ENCODE data around the gene AGBL5. TPM values are rescaled to one million over a fixed set of nuclear protein-coding genes. Genes with fewer than 3 reads are reported as not detected.

Gene AGBL5
- total and polyA plus RNA-seq, 2 of the 13 experiments (the other 11 are each of a cell fraction or from before 2014, with no cell fraction given): 55.9 to 73.3 TPM

DNA sequence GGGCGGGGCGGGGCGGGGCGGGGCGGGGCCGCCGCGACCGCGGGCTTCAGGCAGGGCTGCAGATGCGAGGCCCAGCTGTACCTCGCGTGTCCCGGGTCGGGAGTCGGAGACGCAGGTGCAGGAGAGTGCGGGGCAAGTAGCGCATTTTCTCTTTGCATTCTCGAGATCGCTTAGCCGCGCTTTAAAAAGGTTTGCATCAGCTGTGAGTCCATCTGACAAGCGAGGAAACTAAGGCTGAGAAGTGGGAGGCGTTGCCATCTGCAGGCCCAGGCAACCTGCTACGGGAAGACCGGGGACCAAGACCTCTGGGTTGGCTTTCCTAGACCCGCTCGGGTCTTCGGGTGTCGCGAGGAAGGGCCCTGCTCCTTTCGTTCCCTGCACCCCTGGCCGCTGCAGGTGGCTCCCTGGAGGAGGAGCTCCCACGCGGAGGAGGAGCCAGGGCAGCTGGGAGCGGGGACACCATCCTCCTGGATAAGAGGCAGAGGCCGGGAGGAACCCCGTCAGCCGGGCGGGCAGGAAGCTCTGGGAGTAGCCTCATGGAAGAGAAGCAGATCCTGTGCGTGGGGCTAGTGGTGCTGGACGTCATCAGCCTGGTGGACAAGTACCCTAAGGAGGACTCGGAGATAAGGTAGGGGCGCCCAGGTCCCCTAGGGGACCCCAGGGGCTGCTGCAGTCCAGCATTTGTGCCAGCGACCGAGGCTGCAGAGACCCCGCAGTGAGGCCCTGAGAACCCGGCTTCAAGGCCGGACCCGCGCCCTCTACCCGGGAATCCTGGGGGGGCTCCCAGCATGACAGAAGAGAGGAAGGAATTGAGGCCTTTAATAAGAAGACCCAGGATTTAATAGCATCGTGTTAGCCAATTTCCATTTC, 35.5 kb downstream of the AGBL5 start, which contains the start of gene KHK (continued):
- TF ChIP-seq, protein P1, sequence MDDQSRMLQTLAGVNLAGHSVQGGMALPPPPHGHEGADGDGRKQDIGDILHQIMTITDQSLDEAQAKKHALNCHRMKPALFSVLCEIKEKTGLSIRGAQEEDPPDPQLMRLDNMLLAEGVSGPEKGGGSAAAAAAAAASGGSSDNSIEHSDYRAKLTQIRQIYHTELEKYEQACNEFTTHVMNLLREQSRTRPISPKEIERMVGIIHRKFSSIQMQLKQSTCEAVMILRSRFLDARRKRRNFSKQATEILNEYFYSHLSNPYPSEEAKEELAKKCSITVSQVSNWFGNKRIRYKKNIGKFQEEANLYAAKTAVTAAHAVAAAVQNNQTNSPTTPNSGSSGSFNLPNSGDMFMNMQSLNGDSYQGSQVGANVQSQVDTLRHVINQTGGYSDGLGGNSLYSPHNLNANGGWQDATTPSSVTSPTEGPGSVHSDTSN (CRISPR knock-in tag; IDR thresholded peaks at IDR 0.05; ENCODE audit: borderline replicate concordance): peak; percentile 51; the same call in 1 of the 2 replicates
- no peak for TF ChIP-seq ZNF777 (CRISPR knock-in tag; IDR thresholded peaks at IDR 0.05)
- TF ChIP-seq, protein P2, sequence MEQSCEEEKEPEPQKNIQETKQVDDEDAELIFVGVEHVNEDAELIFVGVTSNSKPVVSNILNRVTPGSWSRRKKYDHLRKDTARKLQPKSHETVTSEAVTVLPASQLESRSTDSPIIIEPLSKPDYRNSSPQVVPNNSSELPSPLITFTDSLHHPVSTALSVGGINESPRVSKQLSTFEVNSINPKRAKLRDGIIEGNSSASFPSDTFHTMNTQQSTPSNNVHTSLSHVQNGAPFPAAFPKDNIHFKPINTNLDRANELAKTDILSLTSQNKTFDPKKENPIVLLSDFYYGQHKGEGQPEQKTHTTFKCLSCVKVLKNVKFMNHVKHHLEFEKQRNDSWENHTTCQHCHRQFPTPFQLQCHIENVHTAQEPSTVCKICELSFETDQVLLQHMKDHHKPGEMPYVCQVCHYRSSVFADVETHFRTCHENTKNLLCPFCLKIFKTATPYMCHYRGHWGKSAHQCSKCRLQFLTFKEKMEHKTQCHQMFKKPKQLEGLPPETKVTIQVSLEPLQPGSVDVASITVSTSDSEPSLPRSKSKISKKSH (CRISPR knock-in tag; IDR thresholded peaks at IDR 0.05; ENCODE audit: borderline replicate concordance): peak; percentile 77; the same call in 1 of the 2 replicates
- TF ChIP-seq ZNF501 (CRISPR knock-in tag; IDR thresholded peaks at IDR 0.05): peak; percentile 72; the same call in 1 of the 2 replicates
- TF ChIP-seq HNF1B (CRISPR knock-in tag; IDR thresholded peaks at IDR 0.05): peak; percentile 19; the same call in 1 of the 2 replicates
- peak; percentile 67 for TF ChIP-seq MYC (CRISPR knock-in tag; IDR thresholded peaks at IDR 0.05; ENCODE audit: borderline replicate concordance)
- peak; percentile 87; the same call in 1 of the 2 replicates for TF ChIP-seq EED (CRISPR knock-in tag; IDR thresholded peaks at IDR 0.05)
- TF ChIP-seq ZNF207 (IDR thresholded peaks at IDR 0.05; ENCODE audit: borderline replicate concordance): no peak
- TF ChIP-seq KIAA2018 (CRISPR knock-in tag; IDR thresholded peaks at IDR 0.05; ENCODE audit: borderline replicate concordance): no peak
- TF ChIP-seq, protein P3, sequence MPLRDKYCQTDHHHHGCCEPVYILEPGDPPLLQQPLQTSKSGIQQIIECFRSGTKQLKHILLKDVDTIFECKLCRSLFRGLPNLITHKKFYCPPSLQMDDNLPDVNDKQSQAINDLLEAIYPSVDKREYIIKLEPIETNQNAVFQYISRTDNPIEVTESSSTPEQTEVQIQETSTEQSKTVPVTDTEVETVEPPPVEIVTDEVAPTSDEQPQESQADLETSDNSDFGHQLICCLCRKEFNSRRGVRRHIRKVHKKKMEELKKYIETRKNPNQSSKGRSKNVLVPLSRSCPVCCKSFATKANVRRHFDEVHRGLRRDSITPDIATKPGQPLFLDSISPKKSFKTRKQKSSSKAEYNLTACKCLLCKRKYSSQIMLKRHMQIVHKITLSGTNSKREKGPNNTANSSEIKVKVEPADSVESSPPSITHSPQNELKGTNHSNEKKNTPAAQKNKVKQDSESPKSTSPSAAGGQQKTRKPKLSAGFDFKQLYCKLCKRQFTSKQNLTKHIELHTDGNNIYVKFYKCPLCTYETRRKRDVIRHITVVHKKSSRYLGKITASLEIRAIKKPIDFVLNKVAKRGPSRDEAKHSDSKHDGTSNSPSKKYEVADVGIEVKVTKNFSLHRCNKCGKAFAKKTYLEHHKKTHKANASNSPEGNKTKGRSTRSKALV (CRISPR knock-in tag; IDR thresholded peaks at IDR 0.05): peak; percentile 30
- no peak for TF ChIP-seq ZEB1 (IDR thresholded peaks at IDR 0.05; ENCODE audit: insufficient replicate concordance, low read depth)
- no peak for TF ChIP-seq CHD4 (IDR thresholded peaks at IDR 0.05; ENCODE audit: borderline replicate concordance, low read length)

Data from HepG2 (cell line).